Activated T-cell treated with anti-CD3 and anti-CD28 coated beads for 48 hours (primary cell): ENCODE results near the gene LY86.
"Not testable (repeated sequence)": the region's sequence is repeated elsewhere in the genome, so short reads cannot be mapped to it uniquely, and the experiment has no call there.

ENCODE experiments used
- DNase-seq: peaks from one replicate; pipeline ENCODE4 v3.0.0-alpha.2; 2020; ENCODE audit warnings: low read depth

Gene LY86

DNA sequence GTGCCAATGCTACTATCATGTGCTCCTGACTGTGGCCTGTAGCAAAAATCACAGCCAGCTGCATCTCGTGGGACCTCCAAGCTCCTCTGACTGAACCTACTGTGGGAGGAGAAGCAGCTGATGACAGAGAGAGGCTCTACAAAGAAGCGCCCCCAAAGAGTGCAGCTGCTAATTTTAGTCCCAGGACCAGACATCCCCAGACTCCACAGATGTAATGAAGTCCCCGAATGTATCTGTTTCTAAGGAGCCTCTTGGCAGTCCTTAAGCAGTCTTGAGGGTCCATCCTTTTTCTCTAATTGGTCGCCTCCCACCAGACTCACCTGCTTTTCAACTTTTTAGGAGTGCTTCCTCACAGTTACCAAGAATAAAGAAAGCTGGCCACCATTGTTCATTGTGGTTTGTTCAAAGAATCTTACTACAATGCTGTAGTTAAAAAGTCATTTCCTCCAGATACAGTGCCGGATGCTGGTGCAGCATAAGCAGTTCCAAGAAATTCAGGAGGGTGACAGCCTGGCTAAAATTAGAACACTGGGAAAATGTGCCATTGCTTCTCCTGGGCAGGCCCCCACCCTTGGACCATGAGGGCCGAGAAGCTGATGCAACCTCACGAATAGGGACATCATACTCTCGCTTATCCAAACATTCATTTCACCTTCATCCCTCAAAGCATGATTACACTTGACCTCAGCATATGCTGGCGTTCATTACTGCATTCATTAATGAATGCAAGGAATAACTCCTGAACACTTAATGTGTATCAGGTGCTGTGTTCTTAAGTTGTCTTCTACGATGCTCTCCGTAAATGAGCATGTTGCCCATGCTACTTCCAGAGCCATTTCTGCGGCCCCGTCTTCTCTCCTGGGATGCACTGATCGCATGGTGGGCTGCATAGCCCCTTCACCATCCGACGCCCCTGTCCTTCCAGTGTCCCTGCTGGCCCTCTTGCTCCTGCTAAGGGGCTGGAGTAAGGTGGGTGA lies 66.4 kb downstream of the LY86 start:
- peak; percentile 31 for DNase-seq

- no peak for DNase-seq
Measured at GRCh38 chr6:6655805-6656251, 67.3 kb downstream of the LY86 start.

DNA sequence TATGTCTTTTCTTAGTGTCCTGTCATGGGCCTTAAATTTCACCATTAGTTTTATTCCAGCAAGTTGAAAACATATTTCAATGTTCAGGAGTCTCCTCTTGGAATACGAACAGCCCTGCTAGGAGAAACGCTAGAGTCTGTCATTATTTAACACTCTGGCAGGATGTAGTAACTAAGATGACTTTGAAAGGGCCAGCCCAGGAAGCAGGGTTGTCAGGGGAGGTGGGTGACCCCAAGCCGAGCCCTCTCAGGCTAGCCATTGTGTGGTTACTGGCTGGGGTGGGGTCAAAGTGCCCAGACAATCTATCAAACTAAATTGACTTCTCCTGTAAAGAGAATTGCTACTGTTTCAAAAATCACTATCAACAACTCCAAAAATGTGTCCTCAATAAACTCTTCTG lies 67.8 kb downstream of the LY86 start:
- no peak for DNase-seq

GRCh38 chr6:6657085-6657819 lies 68.7 kb downstream of the LY86 start:
- DNase-seq: no peak

- DNase-seq: no peak
Measured at GRCh38 chr6:6657820-6658217, 69.3 kb downstream of the LY86 start.

GRCh38 chr6:6659600-6660327 lies 71.2 kb downstream of the LY86 start:
- no peak for DNase-seq

DNA sequence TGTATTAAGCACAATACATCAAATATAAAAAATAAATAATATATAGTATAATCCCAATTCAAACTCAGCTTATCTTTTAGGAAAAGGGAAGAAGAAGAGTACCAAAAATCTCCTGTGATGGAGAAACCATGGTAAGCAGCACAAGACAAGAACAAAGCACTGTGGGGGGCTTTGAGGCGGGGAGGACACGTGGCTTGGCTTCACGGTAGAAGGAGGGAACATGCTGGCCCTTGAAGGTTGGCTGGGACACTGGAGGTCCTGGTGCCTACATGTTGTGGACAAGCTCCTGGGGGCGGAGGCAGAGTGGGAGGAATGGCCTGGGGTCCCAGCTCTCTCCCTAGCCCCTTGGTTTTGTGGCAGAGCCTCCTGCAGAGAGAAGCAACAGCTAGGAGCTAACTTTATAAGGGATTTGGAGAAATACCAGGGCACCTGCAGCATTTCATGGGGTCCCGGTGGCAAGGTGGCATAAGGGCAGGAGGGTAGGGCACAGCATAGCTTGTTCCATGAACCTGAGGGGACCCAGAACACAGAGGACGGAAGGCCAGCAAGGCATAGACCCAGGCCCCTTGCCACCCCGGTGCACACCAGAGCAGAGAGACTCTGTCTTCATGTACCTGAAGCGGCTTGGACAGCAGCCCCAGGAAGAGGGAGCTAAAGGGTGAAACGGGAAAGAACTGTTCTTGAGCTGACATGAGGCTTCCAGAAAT lies 72.0 kb downstream of the LY86 start:
- DNase-seq: no peak

GRCh38 chr6:6661191-6661590 lies 72.7 kb downstream of the LY86 start:
- DNase-seq: no peak

GRCh38 chr6:6661684-6662083 lies 73.2 kb downstream of the LY86 start:
- DNase-seq: no peak

GRCh38 chr6:6663421-6664135 lies 75.1 kb downstream of the LY86 start:
- DNase-seq: no peak

DNA sequence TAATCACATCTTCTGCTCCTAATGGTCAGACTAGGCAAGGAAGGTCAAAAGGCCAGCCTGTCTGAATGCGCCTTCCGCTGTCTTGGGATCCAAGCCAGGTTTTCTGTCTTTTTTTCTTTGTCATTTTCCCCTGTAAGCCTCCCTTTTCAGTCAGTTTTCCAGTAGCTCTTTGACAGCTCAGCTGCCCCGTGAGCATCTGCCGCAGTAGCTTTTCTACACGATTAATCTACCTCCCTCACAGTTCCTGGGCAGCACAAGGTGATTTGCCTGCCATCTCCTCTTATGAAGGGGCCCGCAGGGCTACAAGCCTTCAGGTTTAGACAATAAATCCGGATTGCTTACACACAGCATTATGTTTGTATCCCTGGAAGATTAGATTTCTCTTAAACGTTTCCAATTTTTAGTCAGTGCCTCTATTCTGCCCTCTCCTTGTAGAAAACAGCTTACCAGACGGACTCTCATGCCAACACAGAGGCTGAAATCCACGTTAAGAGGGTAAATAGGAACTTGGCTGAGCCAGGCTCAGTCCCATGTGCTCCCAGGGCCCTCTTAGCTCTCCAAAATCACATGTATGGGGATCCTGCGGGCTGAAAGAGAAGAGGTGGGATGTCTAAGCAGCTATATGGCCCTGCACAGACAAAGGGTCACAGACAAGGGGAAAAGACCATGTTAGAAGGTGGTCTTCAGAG lies 77.2 kb downstream of the LY86 start:
- no peak for DNase-seq

DNA sequence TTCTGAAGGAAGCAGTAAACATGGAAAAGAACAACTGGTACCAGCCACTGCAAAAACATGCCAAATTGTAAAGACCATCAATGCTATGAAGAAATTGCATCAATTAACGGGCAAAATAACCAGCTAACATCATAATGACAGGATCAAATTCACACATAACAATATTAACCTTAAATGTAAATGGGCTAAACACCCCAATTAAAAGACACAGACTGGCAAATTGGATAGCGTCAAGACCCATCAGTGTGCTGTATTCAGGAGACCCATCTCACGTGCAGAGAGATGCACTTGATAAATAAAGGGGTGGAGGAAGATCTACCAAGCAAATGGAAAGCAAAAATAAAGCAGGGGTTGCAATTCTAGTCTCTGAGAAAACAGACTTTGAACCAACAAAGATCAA lies 81.6 kb downstream of the LY86 start:
- DNase-seq: not testable (repeated sequence)

GRCh38 chr6:6674872-6675271 lies 86.4 kb downstream of the LY86 start:
- DNase-seq: no peak

DNA sequence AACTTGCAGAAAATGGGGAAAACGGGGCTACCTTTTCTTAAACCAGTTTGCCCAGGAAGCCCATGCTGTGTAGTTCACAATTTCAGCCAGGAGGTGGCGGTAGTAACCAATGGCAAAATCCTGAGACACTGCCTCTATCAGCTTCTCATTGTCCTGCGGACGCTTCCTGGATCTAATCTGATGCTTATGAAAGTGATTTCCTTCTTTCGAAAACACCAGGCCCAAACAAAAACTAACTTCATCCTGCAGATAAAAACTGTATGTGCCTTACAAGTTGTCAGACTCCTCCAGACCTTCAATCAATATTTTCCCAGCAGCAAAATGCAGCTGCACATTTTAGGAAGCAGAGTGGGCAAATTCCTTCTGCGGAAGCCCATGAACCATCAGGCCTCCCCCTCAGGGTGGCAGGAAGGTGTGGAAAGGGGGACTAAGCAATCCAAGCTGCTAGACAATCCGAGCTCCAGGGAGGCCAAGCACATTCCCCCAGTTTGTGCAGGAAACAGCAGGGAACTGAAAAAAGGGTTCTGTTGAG lies 88.5 kb downstream of the LY86 start:
- DNase-seq: peak; percentile 68

GRCh38 chr6:6678185-6678671 lies 89.7 kb downstream of the LY86 start:
- no peak for DNase-seq

GRCh38 chr6:6678811-6679210 lies 90.3 kb downstream of the LY86 start:
- no peak for DNase-seq

GRCh38 chr6:6679633-6680032 lies 91.1 kb downstream of the LY86 start:
- DNase-seq: no peak

DNA sequence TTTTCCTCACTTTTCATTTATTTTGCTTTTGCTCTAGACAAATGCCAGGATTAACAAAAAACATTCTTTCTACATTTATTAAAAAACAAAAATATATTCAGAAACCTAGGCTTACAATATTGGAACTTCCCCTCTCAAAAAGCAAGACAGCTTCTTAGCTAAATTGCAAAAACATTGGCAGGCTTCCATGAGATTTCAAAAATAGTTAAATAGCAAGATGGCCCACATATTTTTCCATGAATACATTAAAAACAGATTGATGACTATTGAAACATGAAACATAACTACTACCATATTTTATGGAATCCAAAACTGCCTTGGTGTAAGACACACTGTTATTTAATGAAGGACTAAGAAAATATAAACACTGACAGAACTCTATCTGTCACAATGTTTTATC lies 92.0 kb downstream of the LY86 start:
- DNase-seq: no peak

DNA sequence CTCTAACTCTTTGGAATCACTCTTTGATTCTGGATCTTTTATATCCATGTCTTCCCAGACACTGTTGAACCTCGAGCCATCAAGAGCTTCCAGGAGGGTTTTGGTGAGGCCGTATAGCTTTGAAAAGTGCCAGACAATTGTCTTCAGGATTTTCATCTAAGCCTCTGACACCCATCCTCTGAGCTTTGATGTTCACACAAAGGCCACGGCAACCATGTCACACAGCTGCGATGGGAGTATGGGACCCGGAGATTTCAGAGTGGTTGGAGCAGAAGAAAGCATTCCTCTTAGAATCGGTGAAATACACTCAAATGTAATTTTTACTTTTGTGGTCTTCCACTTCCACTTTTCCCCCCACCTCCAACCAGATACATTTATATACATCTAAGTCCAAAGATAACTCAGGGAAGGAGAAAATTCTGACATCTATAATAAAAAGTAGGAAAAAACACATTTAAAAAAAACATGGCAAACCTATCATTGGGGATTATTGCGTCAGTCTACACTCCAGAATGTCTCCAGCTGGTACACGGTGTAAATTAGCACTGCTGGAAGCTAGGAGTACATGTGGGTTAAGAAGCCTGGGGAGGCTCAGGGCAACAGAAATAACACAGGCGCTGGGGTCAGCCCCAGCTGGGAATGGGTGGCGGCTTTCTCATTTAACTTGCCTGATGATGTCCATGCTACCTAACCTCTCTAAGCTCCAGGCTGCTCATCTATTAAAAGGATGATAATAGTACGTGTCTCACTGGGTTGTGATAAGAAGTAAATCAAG lies 92.7 kb downstream of the LY86 start:
- DNase-seq: no peak
